CD4-positive, alpha-beta T cell treated with Interleukin-17A for 4 hours (primary cell): ENCODE results near the gene MRGPRD.

Source experiments
- DNase-seq: peaks from one replicate; pipeline ENCODE4 v3.0.0-alpha.2; 2020; ENCODE audit warnings: mixed read lengths

Gene MRGPRD

DNA sequence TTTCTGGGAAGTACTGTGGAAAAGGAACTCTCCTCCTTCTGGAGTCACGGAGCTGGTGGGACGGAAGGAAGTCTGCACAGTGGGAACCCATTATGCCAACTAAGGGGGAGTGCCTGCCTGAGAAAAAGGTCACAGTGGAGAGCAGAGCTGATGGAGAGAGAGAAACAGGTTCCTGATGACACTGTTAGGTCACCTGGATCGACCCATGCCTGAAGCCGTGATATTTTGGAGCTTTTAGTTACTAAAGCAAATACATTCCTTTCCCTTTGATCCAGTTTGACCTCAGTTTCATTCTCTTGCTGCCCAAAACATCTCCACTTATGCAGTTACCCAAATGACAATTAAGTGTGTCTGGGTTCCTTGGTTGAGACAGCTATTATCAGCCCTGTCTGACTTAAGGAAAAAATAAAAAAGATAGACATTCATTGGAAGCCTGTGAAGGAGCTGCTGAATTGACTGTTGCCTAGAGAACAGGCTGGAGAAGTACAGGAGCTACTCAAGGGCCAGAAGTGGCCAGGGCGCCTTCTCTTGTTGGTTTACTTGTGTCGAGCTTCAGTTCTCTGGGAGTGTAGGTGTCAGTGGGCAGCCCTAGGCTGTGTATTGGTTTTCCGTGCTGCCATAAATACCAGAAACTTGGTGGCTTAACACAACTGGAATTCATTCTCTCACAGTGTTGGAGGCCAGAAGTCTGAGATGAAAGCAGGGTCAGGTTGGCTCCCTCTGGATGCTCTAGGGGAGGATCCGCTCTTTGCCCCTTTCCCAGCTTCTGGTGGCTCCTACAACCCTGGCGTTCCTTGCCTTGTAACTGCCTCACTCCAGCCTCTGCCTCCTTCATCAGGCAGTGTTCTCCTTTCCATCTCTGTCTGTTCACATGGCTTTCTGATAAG is 13.6 kb downstream of the MRGPRD start:
- no peak for DNase-seq

GRCh38 chr11:68965901-68966853 is 14.6 kb downstream of the MRGPRD start:
- DNase-seq: peak; percentile 33

- no peak for DNase-seq
Observed at GRCh38 chr11:68963779-68964178, 17.0 kb downstream of the MRGPRD start.

DNA sequence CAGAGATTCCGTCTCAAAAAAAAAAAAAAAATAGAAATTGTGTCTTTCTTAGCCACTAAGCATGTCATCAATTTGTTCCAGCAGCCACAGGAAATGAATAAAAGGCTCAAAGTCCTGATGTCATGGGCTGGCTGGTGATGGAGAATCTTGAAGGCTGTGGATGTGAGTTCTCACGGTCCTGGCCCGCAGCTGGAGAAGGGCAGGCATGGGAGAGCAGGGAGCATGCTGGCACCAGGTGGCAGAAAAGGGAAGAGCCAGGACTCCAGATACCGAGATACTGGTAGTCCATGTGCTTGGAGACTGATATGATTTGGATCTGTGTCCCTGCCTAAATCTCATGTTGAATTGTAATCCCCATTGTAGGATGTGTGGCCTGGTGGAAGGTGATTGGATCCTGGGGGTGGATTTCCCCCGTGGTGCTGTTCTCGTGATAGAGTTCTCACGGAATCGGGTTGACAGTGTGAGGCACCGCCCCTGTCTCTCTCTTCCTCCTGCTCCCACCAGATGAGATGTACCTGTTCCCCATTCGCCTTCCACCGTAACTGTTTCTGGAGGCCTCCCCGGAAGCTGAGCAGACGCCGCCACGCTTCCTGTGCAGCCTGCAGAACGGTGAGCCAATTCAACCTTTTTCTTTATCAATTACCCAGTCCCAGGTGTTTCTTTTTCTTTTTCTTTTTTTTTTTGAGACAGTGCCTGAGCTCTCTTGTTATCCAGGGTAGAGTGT is 18.1 kb downstream of the MRGPRD start:
- peak; percentile 68 for DNase-seq

GRCh38 chr11:68961245-68961644 is 19.5 kb downstream of the MRGPRD start:
- DNase-seq: no peak

- no peak for DNase-seq
Observed at GRCh38 chr11:68960294-68961071, 20.3 kb downstream of the MRGPRD start.

- no peak for DNase-seq
Observed at GRCh38 chr11:68959465-68960293, 21.1 kb downstream of the MRGPRD start.

GRCh38 chr11:68958211-68958610 is 22.6 kb downstream of the MRGPRD start:
- DNase-seq: no peak

- DNase-seq: no peak
Observed at GRCh38 chr11:68956547-68957254, 24.1 kb downstream of the MRGPRD start.

DNA sequence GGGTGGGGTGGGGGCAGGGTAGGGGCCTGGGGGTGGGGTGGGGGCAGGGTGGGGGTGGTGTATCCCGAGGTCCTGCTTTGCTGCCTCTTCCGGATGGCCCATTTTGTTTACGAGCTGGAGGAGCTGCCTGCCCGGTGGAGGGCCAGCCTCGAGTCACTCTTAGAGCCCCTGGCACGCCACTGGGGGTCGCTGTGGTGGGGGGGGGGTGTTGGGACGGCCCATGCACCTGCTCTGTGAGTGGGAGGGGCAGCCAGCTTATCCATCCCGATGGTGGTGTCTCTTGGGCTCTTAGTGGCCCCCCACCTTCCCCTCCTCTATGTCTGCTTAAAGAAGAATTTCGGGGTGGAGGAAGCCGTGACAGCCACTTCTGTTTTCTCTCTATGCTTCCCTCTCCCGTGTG is 24.6 kb downstream of the MRGPRD start:
- DNase-seq: peak; percentile 59

DNA sequence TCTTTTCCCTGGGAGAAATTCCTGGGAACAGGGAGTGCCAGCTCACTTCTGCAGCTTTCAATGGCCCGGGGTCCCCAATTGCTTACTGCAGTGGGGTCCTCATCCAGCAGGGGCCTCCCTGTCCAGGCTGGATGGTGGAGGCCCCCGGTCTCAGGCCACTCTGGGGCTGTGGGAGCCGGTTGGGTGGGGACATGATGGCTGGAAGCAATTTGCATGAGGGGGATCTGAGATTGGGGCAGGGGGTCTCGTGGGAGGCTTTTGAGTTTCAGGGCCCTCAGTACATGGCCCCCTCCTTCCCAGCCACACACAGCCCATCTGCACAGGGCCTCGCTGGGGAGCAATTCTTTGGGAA is 25.2 kb downstream of the MRGPRD start:
- no peak for DNase-seq

DNA sequence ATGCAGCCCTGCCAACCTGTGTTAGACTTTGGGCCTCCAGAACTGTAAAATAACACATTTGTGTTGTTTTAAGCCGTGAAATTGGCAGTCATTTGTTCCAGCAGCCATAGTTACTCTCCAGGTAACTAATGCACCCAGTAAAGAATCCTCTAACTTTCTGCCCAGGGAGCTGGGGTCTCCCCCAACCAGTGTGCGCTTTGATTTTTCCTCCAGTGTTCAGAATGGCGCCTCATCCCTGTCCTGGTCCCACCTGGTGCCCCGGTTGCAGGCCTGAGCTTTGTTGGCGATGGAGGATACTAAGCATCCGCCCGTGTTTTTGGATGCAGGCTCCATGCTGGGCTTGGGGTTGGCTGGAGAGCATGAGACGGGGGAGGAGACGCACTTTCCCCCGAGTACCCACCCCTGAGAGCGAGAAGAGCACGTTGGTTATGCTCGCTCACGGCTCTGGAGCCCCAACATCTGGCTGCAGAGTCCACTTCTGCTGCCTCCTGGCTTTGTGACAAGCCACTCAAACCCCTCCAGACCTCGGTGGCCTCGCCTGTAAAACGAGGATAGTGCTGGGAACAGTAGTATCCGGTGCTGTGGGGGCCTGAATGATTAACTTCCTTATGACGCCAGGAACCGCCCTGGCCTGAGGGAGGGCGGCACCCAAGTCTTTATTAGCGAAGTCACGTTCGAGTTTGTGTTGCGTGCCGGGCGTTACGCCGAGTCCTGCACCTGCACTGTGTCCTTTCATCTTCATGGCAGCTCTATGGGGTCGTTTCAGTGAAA is 25.8 kb downstream of the MRGPRD start:
- DNase-seq: no peak

- DNase-seq: no peak
Observed at GRCh38 chr11:68950762-68951161, 30.0 kb downstream of the MRGPRD start.

- no peak for DNase-seq
Observed at GRCh38 chr11:68950270-68950669, 30.5 kb downstream of the MRGPRD start.

DNA sequence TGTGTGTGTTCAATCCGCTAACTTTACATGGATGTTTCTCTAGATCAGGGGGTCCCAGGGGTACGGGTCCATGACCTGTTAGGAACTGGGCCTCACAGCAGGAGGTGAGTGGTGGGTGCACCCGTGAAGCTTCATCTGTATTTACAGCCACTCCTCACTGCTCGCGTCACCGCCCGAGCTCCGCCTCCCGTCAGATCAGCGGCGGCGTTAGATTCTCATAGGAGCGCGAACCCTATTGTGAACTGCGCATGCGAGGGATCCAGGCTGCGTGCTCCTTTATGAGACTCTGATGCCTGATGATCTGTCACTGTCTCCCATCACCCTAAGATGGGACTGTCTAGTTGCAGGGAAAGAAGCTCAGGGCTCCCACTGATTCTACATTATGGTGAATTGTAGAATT is 31.9 kb downstream of the MRGPRD start:
- no peak for DNase-seq

DNA sequence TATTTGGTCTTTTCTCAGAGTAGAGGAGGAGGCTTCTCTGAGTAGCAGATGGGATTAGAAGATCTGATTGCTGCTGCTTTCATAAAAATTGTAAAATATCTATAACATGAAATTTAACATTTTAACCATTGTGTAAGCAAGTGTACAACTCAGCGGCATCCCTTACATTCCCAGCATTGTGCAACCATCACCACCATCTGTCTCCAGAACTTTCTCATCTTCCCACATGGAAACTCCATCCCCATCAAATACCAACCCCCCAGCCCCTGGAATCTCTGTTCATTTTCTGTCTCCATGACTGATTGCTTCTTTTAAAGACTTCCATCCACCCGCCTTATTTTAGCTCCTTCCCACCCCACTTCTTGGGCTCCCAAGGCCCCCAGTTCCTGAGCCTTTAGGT is 32.3 kb downstream of the MRGPRD start:
- no peak for DNase-seq

- no peak for DNase-seq
Observed at GRCh38 chr11:68947151-68947550, 33.6 kb downstream of the MRGPRD start.

DNA sequence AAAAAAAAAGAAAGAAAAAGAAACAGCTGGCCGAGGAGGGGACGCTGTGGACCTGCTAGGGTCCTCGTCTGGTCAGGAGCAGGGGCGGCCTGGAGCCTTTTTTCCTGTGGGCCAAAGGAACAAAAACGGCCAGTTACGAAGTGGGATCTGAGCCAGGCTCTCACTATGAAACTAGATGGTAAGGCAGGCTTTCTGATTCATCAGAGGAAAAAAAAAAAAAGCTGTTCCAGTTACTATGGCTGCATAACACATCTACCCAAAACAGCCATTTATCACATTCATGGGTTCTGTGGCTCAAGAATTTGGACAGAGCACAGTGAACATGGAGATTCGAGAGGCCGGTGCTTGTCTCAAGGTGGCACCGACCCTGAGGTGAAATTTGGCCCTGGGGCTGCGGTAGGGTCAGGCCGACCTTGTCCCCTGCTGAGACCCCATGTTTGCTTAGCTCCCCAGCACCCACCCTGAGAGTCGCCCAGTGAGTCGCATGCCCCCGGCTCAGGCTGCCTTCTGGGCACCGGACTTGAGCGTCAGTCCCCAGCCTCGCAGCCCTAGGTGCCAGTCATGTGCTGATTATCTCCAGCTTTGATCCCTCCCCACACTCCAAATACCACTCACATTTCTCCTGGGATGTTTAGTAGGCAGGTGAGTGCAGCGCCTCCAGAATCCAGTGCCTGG is 34.2 kb downstream of the MRGPRD start:
- DNase-seq: no peak

GRCh38 chr11:68942751-68943271 is 38.0 kb downstream of the MRGPRD start:
- no peak for DNase-seq
